HepG2 (cell line): ENCODE measurements around the gene ARHGAP26. TPM values are rescaled to one million over a fixed set of nuclear protein-coding genes. Genes with fewer than 3 reads are reported as not detected.

ENCODE experiments used
- ERF ChIP-seq: IDR thresholded peaks from 2 replicates; pipeline ENCODE4 v1.6.1; 2018; ENCODE audit warnings: missing biosample characterization, missing genetic modification reagents
- PAWR ChIP-seq: sonication (generic); formaldehyde crosslinking; IDR thresholded peaks from 2 replicates; pipeline ENCODE4 v1.4.0; 2020; ENCODE audit warnings: missing genetic modification reagents, mild to moderate bottlenecking, borderline replicate concordance
- ZNF709 ChIP-seq: sonication (generic); formaldehyde crosslinking; IDR thresholded peaks from 2 replicates; pipeline ENCODE4 v1.5.0; 2020; ENCODE audit warnings: mild to moderate bottlenecking, missing genetic modification reagents
- polyA plus RNA-seq, 8 experiments: library from polyadenylated mRNA; depleted of rRNA in 3 of 8; stranded (reverse) in 7 of 8; unstranded in 1 of 8; fragments of >200 nt; fragmentation: Illumina TruSeq in 4 of 8; extraction: Trizol in 4 of 8; gene quantifications; 2 replicates each; pipeline versions ENCODE4 v1.2.1 to v1.2.3, GENCODE V29; 2011 to 2016; ENCODE audit warnings: low read depth in 4 of 8, missing spikeins in 1 of 8, mixed read lengths in 1 of 8; ENCODE audit not compliant: insufficient read depth in 1 of 8
- total RNA-seq, 5 experiments: library from RNA; depleted of rRNA; stranded (reverse); fragments of >200 nt; fragmentation: Illumina TruSeq; extraction: Trizol; gene quantifications; 2 replicates each; pipeline ENCODE4 v1.2.3, GENCODE V29; 2016; ENCODE audit warnings: low read depth in 1 of 5
- TF ChIP-seq, protein P1 (sequence below): sonication (generic); formaldehyde crosslinking; IDR thresholded peaks from 2 replicates; pipeline ENCODE4 v1.4.0; 2020; ENCODE audit warnings: mild to moderate bottlenecking, missing genetic modification reagents
- TF ChIP-seq, protein P2 (sequence below): IDR thresholded peaks from 2 replicates; pipeline ENCODE4 v1.6.1; 2016; ENCODE audit warnings: mild to moderate bottlenecking
- TF ChIP-seq, protein P3 (sequence below): sonication (generic); formaldehyde crosslinking; IDR thresholded peaks from 2 replicates; pipeline ENCODE4 v1.8.0; 2022; ENCODE audit warnings: low read depth, missing genetic modification reagents

ARHGAP26 gene
- total and polyA plus RNA-seq, 2 of the 13 experiments (the other 11 are each of a cell fraction or from before 2014, with no cell fraction given), result 9.6 to 18.2 TPM

DNA sequence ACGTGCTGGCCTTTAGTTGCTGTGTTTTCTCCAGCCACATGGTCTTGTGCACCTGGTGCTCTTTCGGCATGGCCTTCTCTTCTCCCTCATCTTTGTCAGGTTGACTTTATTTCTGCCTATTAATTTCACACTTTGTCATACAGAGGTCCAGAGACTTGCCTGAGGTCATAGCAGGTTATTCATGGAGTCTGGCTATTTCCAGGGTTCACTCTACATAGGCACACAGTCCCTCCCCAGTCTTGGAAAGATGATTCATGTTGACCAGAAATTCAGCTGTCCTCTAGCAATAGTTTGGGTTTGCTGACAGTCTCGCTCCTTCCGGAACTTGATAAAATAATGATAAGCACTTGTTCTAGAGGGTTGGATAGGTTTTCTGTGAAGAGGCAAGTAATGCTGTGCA, 81.6 kb downstream of the ARHGAP26 start (continued):
- TF ChIP-seq, protein P1, sequence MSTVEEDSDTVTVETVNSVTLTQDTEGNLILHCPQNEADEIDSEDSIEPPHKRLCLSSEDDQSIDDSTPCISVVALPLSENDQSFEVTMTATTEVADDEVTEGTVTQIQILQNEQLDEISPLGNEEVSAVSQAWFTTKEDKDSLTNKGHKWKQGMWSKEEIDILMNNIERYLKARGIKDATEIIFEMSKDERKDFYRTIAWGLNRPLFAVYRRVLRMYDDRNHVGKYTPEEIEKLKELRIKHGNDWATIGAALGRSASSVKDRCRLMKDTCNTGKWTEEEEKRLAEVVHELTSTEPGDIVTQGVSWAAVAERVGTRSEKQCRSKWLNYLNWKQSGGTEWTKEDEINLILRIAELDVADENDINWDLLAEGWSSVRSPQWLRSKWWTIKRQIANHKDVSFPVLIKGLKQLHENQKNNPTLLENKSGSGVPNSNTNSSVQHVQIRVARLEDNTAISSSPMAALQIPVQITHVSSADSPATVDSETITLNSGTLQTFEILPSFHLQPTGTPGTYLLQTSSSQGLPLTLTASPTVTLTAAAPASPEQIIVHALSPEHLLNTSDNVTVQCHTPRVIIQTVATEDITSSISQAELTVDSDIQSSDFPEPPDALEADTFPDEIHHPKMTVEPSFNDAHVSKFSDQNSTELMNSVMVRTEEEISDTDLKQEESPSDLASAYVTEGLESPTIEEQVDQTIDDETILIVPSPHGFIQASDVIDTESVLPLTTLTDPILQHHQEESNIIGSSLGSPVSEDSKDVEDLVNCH (CRISPR knock-in tag), result no peak
- TF ChIP-seq ERF (CRISPR knock-in tag) (no peak), ZNF709 (CRISPR knock-in tag) (no peak), PAWR (CRISPR knock-in tag) (no peak)
- TF ChIP-seq, protein P2, sequence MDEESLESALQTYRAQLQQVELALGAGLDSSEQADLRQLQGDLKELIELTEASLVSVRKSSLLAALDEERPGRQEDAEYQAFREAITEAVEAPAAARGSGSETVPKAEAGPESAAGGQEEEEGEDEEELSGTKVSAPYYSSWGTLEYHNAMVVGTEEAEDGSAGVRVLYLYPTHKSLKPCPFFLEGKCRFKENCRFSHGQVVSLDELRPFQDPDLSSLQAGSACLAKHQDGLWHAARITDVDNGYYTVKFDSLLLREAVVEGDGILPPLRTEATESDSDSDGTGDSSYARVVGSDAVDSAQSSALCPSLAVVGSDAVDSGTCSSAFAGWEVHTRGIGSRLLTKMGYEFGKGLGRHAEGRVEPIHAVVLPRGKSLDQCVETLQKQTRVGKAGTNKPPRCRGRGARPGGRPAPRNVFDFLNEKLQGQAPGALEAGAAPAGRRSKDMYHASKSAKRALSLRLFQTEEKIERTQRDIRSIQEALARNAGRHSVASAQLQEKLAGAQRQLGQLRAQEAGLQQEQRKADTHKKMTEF, result no peak
- TF ChIP-seq, protein P3, sequence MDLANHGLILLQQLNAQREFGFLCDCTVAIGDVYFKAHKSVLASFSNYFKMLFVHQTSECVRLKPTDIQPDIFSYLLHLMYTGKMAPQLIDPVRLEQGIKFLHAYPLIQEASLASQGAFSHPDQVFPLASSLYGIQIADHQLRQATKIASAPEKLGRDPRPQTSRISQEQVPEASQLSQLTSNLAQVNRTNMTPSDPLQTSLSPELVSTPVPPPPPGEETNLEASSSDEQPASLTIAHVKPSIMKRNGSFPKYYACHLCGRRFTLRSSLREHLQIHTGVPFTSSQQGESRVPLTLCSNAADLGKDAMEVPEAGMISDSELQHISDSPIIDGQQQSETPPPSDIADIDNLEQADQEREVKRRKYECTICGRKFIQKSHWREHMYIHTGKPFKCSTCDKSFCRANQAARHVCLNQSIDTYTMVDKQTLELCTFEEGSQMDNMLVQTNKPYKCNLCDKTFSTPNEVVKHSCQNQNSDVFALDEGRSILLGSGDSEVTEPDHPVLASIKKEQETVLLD (CRISPR knock-in tag), result no peak
